ENCODE measurements around the gene UVRAG. TPM values are rescaled to one million over a fixed set of nuclear protein-coding genes. Genes with fewer than 3 reads are reported as not detected.

Gene UVRAG
- total RNA-seq, 3 donors from 2014 or later = 43.3 to 73.0 (median 48.9) TPM

DNA sequence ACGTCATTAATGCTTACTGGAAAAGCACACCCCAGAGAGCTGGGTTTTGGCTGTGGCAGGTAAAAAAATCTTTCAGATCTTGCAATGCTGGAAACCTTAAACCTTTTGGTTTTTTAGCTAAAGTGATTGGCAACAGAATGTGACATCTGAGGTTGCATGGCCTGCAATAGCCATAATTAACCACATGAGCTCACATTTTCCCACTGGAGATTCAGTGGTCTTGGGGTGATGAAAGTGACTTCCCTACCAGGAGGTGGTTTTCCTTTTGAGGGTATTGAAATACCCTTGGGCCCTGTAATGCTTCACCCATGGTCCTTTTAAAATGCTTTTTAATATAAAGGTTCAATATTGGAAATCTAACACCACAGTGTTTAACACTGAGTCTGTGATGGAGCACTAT is 198.5 kb downstream of the UVRAG start:
- no peak overlapping the region for H3K27ac ChIP-seq
- no peak overlapping the region for H3K4me3 ChIP-seq
- peaks cover 0 to 12% of the 10 kb centered on the region in 2 donors for H3K9me3 ChIP-seq
- intact Hi-C loops (cut with DNase I; ENCODE audit: low total_unique reads) = no loop called here
- TF ChIP-seq POLR2AphosphoS5 (IDR thresholded peaks at IDR 0.05) = no peak
- DNase-seq (ENCODE audit: low spot score in 2 of 2) = no peak
- no peaks in the 10 kb centered on the region for H3K4me1 ChIP-seq
- H3K27me3 ChIP-seq = no peaks in the 10 kb centered on the region
- H3K36me3 ChIP-seq = peaks cover 13% of the 10 kb centered on the region

DNA sequence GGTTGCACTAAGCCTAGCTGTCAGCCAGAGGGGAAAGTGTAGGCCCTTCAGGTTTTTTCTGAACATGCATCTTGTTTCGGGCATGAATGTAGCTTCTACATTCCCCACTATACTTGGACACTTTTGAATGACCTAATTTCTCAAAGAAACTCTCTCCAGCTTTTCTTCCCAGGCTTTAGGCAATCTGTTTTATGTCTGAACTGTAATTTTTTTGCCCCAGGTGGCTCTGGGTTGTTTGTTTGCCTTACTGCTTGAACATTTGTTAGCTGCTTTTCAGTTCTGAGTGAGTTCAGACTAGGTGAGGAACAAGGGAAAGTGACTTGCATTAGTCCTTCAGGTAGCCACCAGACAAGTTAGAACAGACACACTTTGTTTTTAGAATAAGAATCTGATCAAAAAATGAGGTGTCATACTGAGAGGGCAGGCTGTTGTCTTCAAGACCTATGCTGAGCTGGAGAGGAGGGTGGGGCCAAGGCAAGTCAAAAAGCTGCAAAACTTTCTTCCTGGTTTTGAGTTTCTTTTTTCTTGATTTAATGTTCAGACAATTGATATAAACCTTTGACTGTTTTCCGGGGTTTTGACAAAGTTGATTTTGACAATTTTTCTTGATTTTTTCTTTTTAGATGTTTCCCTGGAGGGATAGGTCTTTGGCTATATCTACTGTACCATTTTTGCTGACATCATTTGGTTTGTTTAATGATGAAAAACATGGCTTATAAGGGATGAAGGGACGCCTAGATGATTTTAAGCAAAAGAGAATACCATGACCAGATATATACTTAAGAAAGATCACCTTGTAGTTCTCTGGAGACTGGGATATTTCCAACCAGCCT is 208.4 kb downstream of the UVRAG start:
- no peak overlapping the region for H3K4me3 ChIP-seq

DNA sequence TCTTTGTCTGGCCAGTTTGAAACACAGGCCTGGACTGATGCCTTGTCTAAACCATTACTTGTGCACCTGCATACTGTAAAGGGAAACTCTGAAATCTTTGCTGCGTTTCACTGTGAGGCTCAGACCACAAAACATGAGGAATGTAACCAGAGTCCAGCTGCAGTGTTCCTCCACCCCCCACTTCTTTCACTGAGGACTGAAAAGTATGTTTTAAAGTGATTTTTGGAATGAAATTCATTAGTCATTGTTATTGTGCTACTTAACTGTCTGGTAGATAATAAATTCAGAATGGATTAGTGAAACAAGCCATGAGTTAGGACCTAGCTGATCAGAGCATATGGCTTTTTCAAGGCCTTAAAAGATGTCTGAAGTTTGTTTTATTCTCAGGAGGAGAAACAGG is 210.1 kb downstream of the UVRAG start:
- Histone ChIP-seq H3K27ac (no peak overlapping the region), H3K36me3 (no peaks in the 10 kb centered on the region), H3K27me3 (no peaks in the 10 kb centered on the region), H3K9me3 (peaks cover 0 to 4% of the 10 kb centered on the region in 2 donors), H3K4me3 (no peak overlapping the region), H3K4me1 (no peaks in the 10 kb centered on the region)
- no peak for DNase-seq (ENCODE audit: low spot score in 2 of 2)
- intact Hi-C loops (cut with DNase I; ENCODE audit: low total_unique reads) = no loop called here
- no peak for TF ChIP-seq POLR2AphosphoS5 (IDR thresholded peaks at IDR 0.05)
- TF ChIP-seq, protein P1, sequence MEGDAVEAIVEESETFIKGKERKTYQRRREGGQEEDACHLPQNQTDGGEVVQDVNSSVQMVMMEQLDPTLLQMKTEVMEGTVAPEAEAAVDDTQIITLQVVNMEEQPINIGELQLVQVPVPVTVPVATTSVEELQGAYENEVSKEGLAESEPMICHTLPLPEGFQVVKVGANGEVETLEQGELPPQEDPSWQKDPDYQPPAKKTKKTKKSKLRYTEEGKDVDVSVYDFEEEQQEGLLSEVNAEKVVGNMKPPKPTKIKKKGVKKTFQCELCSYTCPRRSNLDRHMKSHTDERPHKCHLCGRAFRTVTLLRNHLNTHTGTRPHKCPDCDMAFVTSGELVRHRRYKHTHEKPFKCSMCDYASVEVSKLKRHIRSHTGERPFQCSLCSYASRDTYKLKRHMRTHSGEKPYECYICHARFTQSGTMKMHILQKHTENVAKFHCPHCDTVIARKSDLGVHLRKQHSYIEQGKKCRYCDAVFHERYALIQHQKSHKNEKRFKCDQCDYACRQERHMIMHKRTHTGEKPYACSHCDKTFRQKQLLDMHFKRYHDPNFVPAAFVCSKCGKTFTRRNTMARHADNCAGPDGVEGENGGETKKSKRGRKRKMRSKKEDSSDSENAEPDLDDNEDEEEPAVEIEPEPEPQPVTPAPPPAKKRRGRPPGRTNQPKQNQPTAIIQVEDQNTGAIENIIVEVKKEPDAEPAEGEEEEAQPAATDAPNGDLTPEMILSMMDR (IDR thresholded peaks at IDR 0.05) = no peak
- TF ChIP-seq POLR2A (IDR thresholded peaks at IDR 0.05) = no peak

More for the DNA sequence above, 208.4 kb downstream of the UVRAG start:
- H3K9me3 ChIP-seq = no peaks in the 10 kb centered on the region
- H3K27me3 ChIP-seq = no peaks in the 10 kb centered on the region
- no peak for TF ChIP-seq POLR2AphosphoS5 (IDR thresholded peaks at IDR 0.05)
- TF ChIP-seq, protein P1 (IDR thresholded peaks at IDR 0.05) = no peak
- H3K4me1 ChIP-seq = no peaks in the 10 kb centered on the region
- no peak for DNase-seq (ENCODE audit: low spot score in 2 of 2)
- no peaks in the 10 kb centered on the region for H3K36me3 ChIP-seq
- no peak overlapping the region for H3K27ac ChIP-seq
- intact Hi-C loops (cut with DNase I; ENCODE audit: low total_unique reads) = no loop called here

DNA sequence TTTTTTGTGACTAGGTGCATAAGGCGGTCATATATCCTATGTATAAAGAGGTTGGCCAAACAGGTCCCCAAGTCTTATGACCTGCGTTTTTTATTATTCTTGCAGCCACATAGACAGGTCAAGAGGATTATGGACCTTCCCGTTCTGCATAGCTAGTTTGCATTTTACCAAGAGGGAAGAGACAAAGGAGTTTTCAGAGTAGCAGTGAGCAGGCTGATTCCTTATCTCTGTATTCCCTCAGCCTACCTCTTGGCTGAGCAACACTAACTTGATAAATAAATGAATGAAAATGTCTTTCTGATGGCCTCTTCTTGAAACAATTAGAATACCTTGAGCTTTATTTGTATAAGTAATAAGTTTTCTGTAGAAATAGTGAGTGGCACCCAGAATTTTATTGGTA is 210.8 kb downstream of the UVRAG start:
- H3K36me3 ChIP-seq = no peaks in the 10 kb centered on the region
- no peak for DNase-seq (ENCODE audit: low spot score in 2 of 2)
- intact Hi-C loops (cut with DNase I; ENCODE audit: low total_unique reads) = no loop called here
- no peaks in the 10 kb centered on the region for H3K27me3 ChIP-seq
- H3K27ac ChIP-seq = no peak overlapping the region
- H3K4me3 ChIP-seq = no peak overlapping the region
- H3K4me1 ChIP-seq = no peaks in the 10 kb centered on the region
- TF ChIP-seq, protein P1 (IDR thresholded peaks at IDR 0.05) = no peak
- peaks cover 0 to 4% of the 10 kb centered on the region in 2 donors for H3K9me3 ChIP-seq

DNA sequence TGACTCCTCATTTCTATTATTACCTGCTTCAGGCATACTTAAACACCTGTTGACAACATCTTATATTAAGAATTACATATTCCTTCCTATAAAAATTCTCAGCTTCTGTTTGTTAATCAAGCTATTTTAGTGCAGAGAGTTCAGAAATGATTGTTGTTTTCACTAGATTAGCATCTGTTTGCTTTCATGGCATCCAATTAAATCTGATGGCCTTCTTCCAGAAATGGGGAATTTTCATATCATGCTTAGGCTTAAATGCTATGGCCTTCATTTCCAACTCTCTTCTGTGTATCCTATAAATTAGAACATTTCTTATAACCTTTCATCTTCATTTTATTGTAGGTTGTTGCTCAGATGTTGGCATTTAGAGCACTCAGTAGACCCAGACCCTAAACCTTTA is 211.3 kb downstream of the UVRAG start:
- no peak for DNase-seq (ENCODE audit: low spot score in 2 of 2)
- TF ChIP-seq POLR2AphosphoS5 (IDR thresholded peaks at IDR 0.05) = no peak
- TF ChIP-seq POLR2A (IDR thresholded peaks at IDR 0.05) = no peak
- TF ChIP-seq, protein P1 (IDR thresholded peaks at IDR 0.05) = no peak
- Histone ChIP-seq H3K27ac (no peak overlapping the region), H3K4me3 (no peak overlapping the region), H3K36me3 (no peaks in the 10 kb centered on the region), H3K4me1 (no peaks in the 10 kb centered on the region), H3K27me3 (no peaks in the 10 kb centered on the region), H3K9me3 (peaks cover 0 to 4% of the 10 kb centered on the region in 2 donors)
- intact Hi-C loops (cut with DNase I; ENCODE audit: low total_unique reads) = no loop called here
